PC-9 (cell line): ENCODE data around the gene USP8. TPM values are rescaled to one million over a fixed set of nuclear protein-coding genes. Genes with fewer than 3 reads are reported as not detected.

ENCODE experiments used
- BruUV-seq: library from RNA; stranded (reverse); fragments of 400-500 nt; replicated peaks from 2 replicates; lab custom pipeline; 2021; lab: Mats Ljungman, UMichigan
- CTCF ChIA-PET: fragments of 300-600 bp; sonication (Branson Sonifier 250); formaldehyde crosslinking; loops from one replicate; lab custom pipeline; 2022; ENCODE audit warnings: antibody characterized with exemption; lab: Charles Lee
- POLR2A ChIA-PET: fragments of 300-600 bp; sonication (Branson Sonifier 250); formaldehyde crosslinking; loops from one replicate; lab custom pipeline; 2022; ENCODE audit warnings: antibody characterized with exemption; ENCODE audit not compliant: unreplicated experiment; lab: Charles Lee
- DNase-seq, 2 experiments: peaks; one replicate each; pipeline versions ENCODE4 v3.0.0 to v3.0.0-alpha.2; 2015 to 2022; ENCODE audit warnings: mixed read lengths in 1 of 2
- H2AFZ ChIP-seq: fragments of 200-600 bp; sonication (generic); 2 replicates; pipeline ENCODE4 v1.8.1; 2017; ENCODE audit warnings: antibody characterized with exemption
- H3F3A ChIP-seq: fragments of 200-600 bp; sonication (generic); 2 replicates; pipeline ENCODE4 v1.8.1; 2017; ENCODE audit warnings: antibody characterized with exemption, mild to moderate bottlenecking, low read depth; ENCODE audit not compliant: insufficient read depth
- H3K27ac ChIP-seq: fragments of 200-600 bp; sonication (generic); 2 replicates; pipeline ENCODE4 v1.6.1; 2016; ENCODE audit warnings: mixed run types
- H3K27me3 ChIP-seq: fragments of 200-600 bp; sonication (generic); 2 replicates; pipeline ENCODE4 v1.6.1; 2016; ENCODE audit warnings: low read depth, mixed run types; ENCODE audit not compliant: insufficient read depth
- H3K36me3 ChIP-seq: fragments of 200-600 bp; sonication (generic); 2 replicates; pipeline ENCODE4 v1.6.1; 2016; ENCODE audit warnings: low read depth, mixed run types
- H3K4me1 ChIP-seq: fragments of 200-600 bp; sonication (generic); replicated peaks from 2 replicates; pipeline ENCODE4 v1.6.1; 2016; ENCODE audit warnings: mixed run types; ENCODE audit not compliant: insufficient read depth
- H3K4me2 ChIP-seq: fragments of 200-600 bp; sonication (generic); 2 replicates; pipeline ENCODE4 v1.6.1; 2017; ENCODE audit warnings: mixed run types
- H3K4me3 ChIP-seq: fragments of 200-600 bp; sonication (generic); 2 replicates; pipeline ENCODE4 v1.6.1; 2016; ENCODE audit warnings: mixed run types
- H3K79me2 ChIP-seq: fragments of 200-600 bp; sonication (generic); 2 replicates; pipeline ENCODE4 v1.6.1; 2017; ENCODE audit warnings: low read depth, mixed run types
- H3K9me2 ChIP-seq: fragments of 200-600 bp; sonication (generic); 2 replicates; pipeline ENCODE4 v1.8.1; 2017; ENCODE audit warnings: mild to moderate bottlenecking; ENCODE audit not compliant: insufficient read depth
- H3K9me3 ChIP-seq: fragments of 200-600 bp; sonication (generic); 2 replicates; pipeline ENCODE4 v1.8.1; 2016; ENCODE audit warnings: low read depth; ENCODE audit not compliant: insufficient read depth
- H4K20me1 ChIP-seq: fragments of 200-600 bp; sonication (generic); 2 replicates; pipeline ENCODE4 v1.8.1; 2017; ENCODE audit not compliant: insufficient read depth
- CTCF ChIP-seq: fragments of 200-600 bp; sonication (generic); conservative IDR thresholded peaks from 2 replicates; pipeline ENCODE4 v1.6.1; 2017; ENCODE audit warnings: mixed run types, antibody characterized with exemption, mild to moderate bottlenecking, moderate library complexity
- EZH2 ChIP-seq: fragments of 200-600 bp; sonication (generic); IDR thresholded peaks from 2 replicates; pipeline ENCODE4 v1.8.0; 2017; ENCODE audit warnings: antibody characterized with exemption, low read depth
- intact Hi-C: fragments of 100-400 bp; cut with micrococcal nuclease; formaldehyde crosslinking; loops from one replicate; pipeline ENCODE4 v1.10.0; 2022; ENCODE audit not compliant: unreplicated experiment
- total RNA-seq: library from RNA; stranded (reverse); gene quantifications from 2 replicates; pipeline ENCODE4 v1.2.3, GENCODE V29; 2021

USP8 gene
- total RNA-seq, 1 experiment from 2014 or later = 70.7 TPM

GRCh38 chr15:50496692-50497091 is 72.5 kb downstream of the USP8 start:
- Histone ChIP-seq H3K4me1 (no peaks in the 10 kb centered on the region), H3K27me3 (no peaks in the 10 kb centered on the region), H3K9me2 (no peaks in the 10 kb centered on the region), H3K4me3 (no peak overlapping the region), H3K79me2 (no peaks in the 10 kb centered on the region), H2AFZ (no peak overlapping the region), H3K36me3 (peaks cover 27% of the 10 kb centered on the region), H4K20me1 (no peaks in the 10 kb centered on the region), H3K9me3 (no peaks in the 10 kb centered on the region), H3K27ac (no peak overlapping the region), H3F3A (no peaks in the 10 kb centered on the region), H3K4me2 (no peak overlapping the region)
- no TSS peak for BruUV-seq
- TF ChIP-seq CTCF (no peak), EZH2 (no peak)
- CTCF ChIA-PET = no interaction called here
- POLR2A ChIA-PET = no interaction called here
- DNase-seq = no peak
- intact Hi-C loops = no loop called here

GRCh38 chr15:50500352-50500751 is 76.1 kb downstream of the USP8 start:
- Histone ChIP-seq H3K9me3 (no peaks in the 10 kb centered on the region), H3K27me3 (no peaks in the 10 kb centered on the region), H3K36me3 (peaks cover 21% of the 10 kb centered on the region), H3K4me1 (no peaks in the 10 kb centered on the region), H3K9me2 (no peaks in the 10 kb centered on the region), H4K20me1 (no peaks in the 10 kb centered on the region), H2AFZ (no peak overlapping the region), H3K4me3 (no peak overlapping the region), H3K4me2 (no peak overlapping the region), H3K27ac (no peak overlapping the region), H3F3A (no peaks in the 10 kb centered on the region), H3K79me2 (no peaks in the 10 kb centered on the region)
- ChIA-PET POLR2A (no interaction called here), CTCF (no interaction called here)
- intact Hi-C loops = no loop called here
- no peak for DNase-seq
- TF ChIP-seq EZH2 (no peak), CTCF (no peak)
- no TSS peak for BruUV-seq

GRCh38 chr15:50501815-50502214 is 77.6 kb downstream of the USP8 start:
- H3K4me1 ChIP-seq = no peaks in the 10 kb centered on the region
- no peaks in the 10 kb centered on the region for H3K27me3 ChIP-seq
- ChIA-PET POLR2A (no interaction called here), CTCF (interaction anchor here (0.6 kb wide), 1 partner anchor 23 kb away, joined by 7 read pairs; no protein-coding TSS in a partner anchor)
- BruUV-seq = no TSS peak
- no peak overlapping the region for H3K27ac ChIP-seq
- H3F3A ChIP-seq = no peaks in the 10 kb centered on the region
- H3K36me3 ChIP-seq = peaks cover 21% of the 10 kb centered on the region
- TF ChIP-seq CTCF (no peak), EZH2 (no peak)
- intact Hi-C loops = no loop called here
- no peaks in the 10 kb centered on the region for H4K20me1 ChIP-seq
- DNase-seq = no peak
- H3K79me2 ChIP-seq = no peaks in the 10 kb centered on the region
- no peaks in the 10 kb centered on the region for H3K9me2 ChIP-seq
- H3K4me3 ChIP-seq = no peak overlapping the region
- no peaks in the 10 kb centered on the region for H3K9me3 ChIP-seq
- H3K4me2 ChIP-seq = no peak overlapping the region
- H2AFZ ChIP-seq = no peak overlapping the region
